Lower lobe of right lung (tissue), 2 donors: Measurements from ENCODE around the gene GPS2. TPM values are rescaled to one million over a fixed set of nuclear protein-coding genes. Genes with fewer than 3 reads are reported as not detected.

ENCODE experiments used
- ATAC-seq, 2 donors: fragments of 200-7000 bp; cut with Tn5 transposase; one replicate each; pipeline ENCODE4 v1.9.1; 2020 to 2022; ENCODE audit warnings: mild to moderate bottlenecking in 2 of 2, moderate library complexity in 2 of 2
- DNase-seq: peaks from one replicate; pipeline ENCODE4 v3.0.0-alpha.2; 2020
- H3K27ac ChIP-seq: fragments of 200-600 bp; one replicate; pipeline ENCODE4 v1.8.0; 2022
- H3K27me3 ChIP-seq: fragments of 200-600 bp; one replicate; pipeline ENCODE4 v1.8.0; 2022; ENCODE audit warnings: low read depth
- H3K36me3 ChIP-seq: fragments of 200-600 bp; one replicate; pipeline ENCODE4 v1.8.0; 2022; ENCODE audit warnings: mild to moderate bottlenecking
- H3K4me1 ChIP-seq: fragments of 200-600 bp; one replicate; pipeline ENCODE4 v1.8.0; 2022
- H3K4me3 ChIP-seq: fragments of 200-600 bp; one replicate; pipeline ENCODE4 v1.8.0; 2022; ENCODE audit warnings: mild to moderate bottlenecking
- H3K9me3 ChIP-seq: fragments of 200-600 bp; one replicate; pipeline ENCODE4 v1.8.0; 2022
- intact Hi-C: fragments of 100-400 bp; cut with DNase I; formaldehyde crosslinking; loops from one replicate; pipeline ENCODE4 v1.11.0; 2022
- total RNA-seq: library from RNA; stranded (reverse); fragmentation: NEBNext Ultra II Directional; extraction: Animal tissue kit (Norgen Biotek cat#: 25700); gene quantifications from one replicate; pipeline ENCODE4 v1.2.1, GENCODE V29; 2021
- TF ChIP-seq, protein P1 (sequence below): fragments of 200-600 bp; IDR thresholded peaks from one replicate; pipeline ENCODE4 v1.8.0; 2022; ENCODE audit warnings: antibody characterized with exemption, mild to moderate bottlenecking
- donor health status: DM: no; HTN: yes; CAD: no; lungs with severe emphysema.

Gene GPS2
- total RNA-seq, 1 donor from 2014 or later: 66.6 TPM

DNA sequence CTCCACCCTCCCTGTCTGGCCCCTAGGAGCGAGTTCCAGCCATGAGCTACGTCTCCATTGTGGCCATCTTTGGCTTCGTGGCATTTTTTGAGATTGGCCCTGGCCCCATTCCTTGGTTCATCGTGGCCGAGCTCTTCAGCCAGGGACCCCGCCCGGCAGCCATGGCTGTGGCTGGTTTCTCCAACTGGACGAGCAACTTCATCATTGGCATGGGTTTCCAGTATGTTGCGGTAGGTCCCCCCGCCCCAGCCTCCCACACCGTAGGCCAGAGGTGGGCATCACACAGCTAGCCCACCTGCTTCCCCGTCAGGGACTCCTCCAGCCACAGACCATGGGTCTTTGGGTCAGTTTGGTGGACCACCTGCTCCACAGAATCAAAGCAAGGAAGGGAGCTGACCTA lies 29.5 kb downstream of the GPS2 start:
- Histone ChIP-seq H3K27me3 (peaks cover 19% of the 10 kb centered on the region), H3K27ac (no peak overlapping the region), H3K36me3 (no peaks in the 10 kb centered on the region), H3K4me3 (no peak overlapping the region), H3K4me1 (peaks cover 21% of the 10 kb centered on the region), H3K9me3 (no peaks in the 10 kb centered on the region)
- intact Hi-C loops: no loop called here
- DNase-seq (no peak), ATAC-seq (no peak)
- TF ChIP-seq, protein P1, sequence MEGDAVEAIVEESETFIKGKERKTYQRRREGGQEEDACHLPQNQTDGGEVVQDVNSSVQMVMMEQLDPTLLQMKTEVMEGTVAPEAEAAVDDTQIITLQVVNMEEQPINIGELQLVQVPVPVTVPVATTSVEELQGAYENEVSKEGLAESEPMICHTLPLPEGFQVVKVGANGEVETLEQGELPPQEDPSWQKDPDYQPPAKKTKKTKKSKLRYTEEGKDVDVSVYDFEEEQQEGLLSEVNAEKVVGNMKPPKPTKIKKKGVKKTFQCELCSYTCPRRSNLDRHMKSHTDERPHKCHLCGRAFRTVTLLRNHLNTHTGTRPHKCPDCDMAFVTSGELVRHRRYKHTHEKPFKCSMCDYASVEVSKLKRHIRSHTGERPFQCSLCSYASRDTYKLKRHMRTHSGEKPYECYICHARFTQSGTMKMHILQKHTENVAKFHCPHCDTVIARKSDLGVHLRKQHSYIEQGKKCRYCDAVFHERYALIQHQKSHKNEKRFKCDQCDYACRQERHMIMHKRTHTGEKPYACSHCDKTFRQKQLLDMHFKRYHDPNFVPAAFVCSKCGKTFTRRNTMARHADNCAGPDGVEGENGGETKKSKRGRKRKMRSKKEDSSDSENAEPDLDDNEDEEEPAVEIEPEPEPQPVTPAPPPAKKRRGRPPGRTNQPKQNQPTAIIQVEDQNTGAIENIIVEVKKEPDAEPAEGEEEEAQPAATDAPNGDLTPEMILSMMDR: no peak

DNA sequence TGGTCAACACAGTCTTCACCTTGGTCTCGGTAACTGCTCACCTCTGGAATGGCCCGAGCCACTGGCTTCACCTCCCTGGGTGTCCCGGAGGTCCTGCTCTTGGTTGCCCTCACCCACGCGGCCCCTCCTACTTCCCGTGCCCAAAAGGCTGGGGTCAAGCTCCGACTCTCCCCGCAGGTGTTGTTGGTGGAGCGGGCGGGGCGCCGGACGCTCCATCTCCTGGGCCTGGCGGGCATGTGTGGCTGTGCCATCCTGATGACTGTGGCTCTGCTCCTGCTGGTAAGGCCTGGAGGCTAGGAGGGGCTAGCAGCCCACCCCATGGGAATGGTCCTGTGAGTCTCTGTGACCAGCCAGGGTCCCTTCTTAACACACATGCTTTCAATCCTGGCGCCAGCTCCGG lies 30.2 kb downstream of the GPS2 start:
- H3K9me3 ChIP-seq: no peaks in the 10 kb centered on the region
- no peak overlapping the region for H3K27ac ChIP-seq
- peaks cover 19% of the 10 kb centered on the region for H3K27me3 ChIP-seq
- H3K36me3 ChIP-seq: no peaks in the 10 kb centered on the region
- no peak for DNase-seq
- TF ChIP-seq, protein P1: no peak
- intact Hi-C loops: no loop called here
- ATAC-seq: no peak
- H3K4me3 ChIP-seq: no peak overlapping the region
- H3K4me1 ChIP-seq: peaks cover 27% of the 10 kb centered on the region

DNA sequence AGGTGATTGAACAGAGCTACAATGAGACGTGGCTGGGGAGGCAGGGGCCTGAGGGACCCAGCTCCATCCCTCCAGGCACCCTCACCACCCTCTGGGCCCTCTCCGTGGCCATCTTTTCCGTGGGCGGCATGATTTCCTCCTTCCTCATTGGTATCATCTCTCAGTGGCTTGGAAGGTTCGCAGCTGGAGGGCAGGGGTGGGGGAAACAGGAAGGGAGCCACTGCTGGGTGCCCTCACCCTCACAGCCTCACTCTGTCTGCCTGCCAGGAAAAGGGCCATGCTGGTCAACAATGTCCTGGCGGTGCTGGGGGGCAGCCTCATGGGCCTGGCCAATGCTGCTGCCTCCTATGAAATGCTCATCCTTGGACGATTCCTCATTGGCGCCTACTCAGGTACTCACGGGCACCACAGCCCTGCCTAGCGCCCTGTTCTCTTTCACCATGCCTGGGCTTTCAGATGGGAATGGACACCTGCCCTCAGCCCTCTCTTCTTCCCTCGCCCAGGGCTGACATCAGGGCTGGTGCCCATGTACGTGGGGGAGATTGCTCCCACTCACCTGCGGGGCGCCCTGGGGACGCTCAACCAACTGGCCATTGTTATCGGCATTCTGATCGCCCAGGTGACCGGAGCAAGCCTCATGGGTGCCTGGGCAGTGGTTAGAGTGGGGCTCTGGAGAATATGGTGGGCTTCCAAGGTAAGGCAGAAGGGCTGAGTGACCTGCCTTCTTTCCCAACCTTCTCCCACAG lies 31.5 kb downstream of the GPS2 start:
- H3K27me3 ChIP-seq: peaks cover 18% of the 10 kb centered on the region
- no peaks in the 10 kb centered on the region for H3K36me3 ChIP-seq
- intact Hi-C loops: no loop called here
- DNase-seq (no peak), ATAC-seq (no peak)
- no peak overlapping the region for H3K27ac ChIP-seq
- no peak overlapping the region for H3K4me3 ChIP-seq
- peaks cover 27% of the 10 kb centered on the region for H3K4me1 ChIP-seq
- TF ChIP-seq, protein P1: no peak
- no peaks in the 10 kb centered on the region for H3K9me3 ChIP-seq

DNA sequence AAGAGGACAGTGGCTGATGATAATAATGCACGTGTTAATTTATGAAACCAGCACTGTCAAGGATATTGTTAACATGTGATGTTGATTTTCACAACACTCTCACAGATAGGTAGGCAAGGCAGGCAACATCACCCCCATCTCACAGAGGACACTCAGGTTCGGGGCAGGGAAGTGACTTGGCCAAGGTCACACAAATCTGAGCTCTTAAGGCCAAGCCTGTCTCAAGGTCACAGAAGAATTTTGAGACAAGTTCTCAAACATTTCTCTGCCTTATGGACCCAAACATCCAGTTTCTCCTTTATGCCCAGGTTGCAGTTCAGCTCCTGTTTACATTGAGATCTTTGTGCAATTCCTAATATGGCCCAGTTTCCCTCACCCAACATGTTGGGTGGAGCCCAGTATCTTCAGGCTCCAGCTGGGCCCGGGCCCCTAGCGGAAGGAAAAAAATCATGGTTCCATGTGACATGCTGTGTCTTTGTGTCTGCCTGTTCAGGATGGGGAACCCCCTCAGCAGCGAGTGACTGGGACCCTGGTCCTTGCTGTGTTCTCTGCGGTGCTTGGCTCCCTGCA lies 32.3 kb downstream of the GPS2 start:
- no peak overlapping the region for H3K27ac ChIP-seq
- no peaks in the 10 kb centered on the region for H3K9me3 ChIP-seq
- DNase-seq: no peak
- peak overlapping the region; percentile 52 for H3K4me3 ChIP-seq
- peaks cover 16% of the 10 kb centered on the region for H3K27me3 ChIP-seq
- no peaks in the 10 kb centered on the region for H3K36me3 ChIP-seq
- intact Hi-C loops: no loop called here
- no peak for ATAC-seq
- peaks cover 27% of the 10 kb centered on the region for H3K4me1 ChIP-seq
- TF ChIP-seq, protein P1: no peak

DNA sequence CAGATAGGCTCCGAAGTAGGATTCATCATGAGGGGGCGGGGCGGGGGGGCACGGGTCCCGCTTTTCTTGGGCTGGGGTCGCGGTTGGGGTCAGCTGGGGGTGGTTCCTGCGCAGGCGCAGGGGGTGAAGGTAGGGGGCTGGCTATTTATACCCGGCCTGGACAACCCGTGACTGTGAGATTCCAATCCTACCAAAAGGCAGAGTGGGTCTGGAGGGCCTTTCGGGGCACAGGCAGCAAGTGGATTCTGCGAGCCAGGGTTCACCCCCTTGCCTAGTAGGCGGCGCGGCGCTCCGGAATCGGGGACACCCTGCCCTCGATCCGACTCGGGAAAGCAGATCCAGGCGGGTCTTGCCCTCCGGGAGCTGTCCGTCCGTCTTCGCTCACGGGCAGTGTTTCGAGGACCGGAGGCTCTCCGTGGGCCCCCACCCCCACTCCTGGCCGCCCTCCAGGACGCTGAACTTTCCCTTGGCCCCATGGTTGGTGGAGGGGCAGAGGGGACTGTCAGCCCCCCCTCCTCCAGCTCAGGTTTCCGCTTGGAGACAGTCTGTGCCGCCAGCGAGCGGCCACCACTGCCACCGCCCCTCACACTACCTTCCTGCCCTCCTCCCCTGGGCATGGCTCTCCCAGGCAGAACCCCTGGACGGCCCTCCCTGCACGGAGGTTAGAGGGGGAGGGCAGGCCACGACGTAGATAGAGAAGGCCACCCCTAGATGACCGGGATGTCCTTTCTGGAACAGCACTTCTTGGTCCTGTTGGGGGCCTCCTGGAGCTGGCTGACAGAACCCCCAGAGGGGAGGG lies 33.0 kb downstream of the GPS2 start:
- intact Hi-C loops: no loop called here
- Histone ChIP-seq H3K27me3 (peaks cover 12% of the 10 kb centered on the region), H3K36me3 (no peaks in the 10 kb centered on the region), H3K4me1 (peaks cover 27% of the 10 kb centered on the region), H3K27ac (no peak overlapping the region), H3K9me3 (no peaks in the 10 kb centered on the region), H3K4me3 (peak overlapping the region; percentile 52)
- peak; percentile 1 to 3 for ATAC-seq
- TF ChIP-seq, protein P1: no peak
- DNase-seq: no peak
